Measurements from ENCODE around the gene MPHOSPH6. TPM values are rescaled to one million over a fixed set of nuclear protein-coding genes. Genes with fewer than 3 reads are reported as not detected.
"Not testable (repeated sequence)": the region's sequence is repeated elsewhere in the genome, so short reads cannot be mapped to it uniquely, and the experiment has no call there.

MPHOSPH6 gene
- total RNA-seq (18.3 TPM), polyA plus RNA-seq (10 to 100 TPM; 17.3 to 38.7 (median 17.7) TPM)

DNA sequence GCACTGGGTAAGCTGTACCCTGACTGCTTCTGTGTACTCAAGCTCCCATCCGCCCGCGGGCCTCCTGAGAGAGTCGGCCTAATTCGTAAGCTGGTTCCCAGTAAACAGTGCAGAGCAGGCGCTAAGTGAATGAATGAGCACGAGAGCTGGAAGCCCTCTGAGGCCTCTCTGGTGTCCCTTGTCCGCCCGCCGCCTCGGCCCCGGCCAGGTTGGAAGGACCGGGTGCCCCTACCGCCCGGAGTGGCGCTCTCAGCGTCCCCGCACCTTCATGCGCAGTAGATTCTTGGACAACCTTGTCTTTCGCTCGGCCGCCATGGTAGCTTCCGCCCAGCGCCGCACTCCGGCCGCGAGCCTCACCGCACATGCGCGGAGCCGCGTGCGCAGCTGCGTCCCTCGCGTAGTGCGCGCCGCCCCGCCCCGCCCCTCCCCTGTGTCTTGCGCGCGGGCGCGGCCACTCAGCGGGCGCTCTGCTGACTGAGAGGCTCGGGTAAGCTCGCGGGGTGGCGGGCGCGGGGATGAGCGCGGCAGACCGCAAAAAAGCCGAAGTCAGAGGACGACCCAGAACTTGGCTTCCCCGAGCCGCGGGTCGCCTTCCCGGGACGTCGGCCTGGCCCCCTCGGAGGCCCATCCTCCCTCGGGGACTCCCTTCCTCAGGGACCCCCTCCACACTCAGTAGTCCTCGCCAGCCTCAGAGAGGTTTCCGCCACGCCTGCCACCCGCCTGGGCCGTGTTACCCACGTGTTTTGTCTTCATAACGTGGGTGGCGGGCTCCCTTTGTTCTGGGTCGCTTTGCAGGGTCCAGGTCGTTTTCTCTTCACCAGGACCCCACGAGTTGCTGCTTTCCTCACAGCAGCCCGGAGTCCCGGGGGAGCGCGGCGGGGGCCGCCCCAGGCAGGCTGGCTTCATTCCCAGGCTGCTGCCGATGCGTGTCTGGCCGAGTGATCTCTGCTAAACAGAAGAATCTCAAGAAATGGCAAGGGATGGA lies at the start of gene MPHOSPH6:
Gene MPHOSPH6, minus strand, starts transcription at position 364 of the 985 bp plus-strand sequence. Its CDS starts 49 bp downstream, at position 315.
- H3K36me3 ChIP-seq (ENCODE audit: control insufficient read depth, insufficient read depth, low read length), result peaks cover 8% of the 10 kb centered on the region
- peak within 1 kb of the TSS; percentile 88 for H3K4me3 ChIP-seq (ENCODE audit: low read depth, low read length)
- peaks cover 27% of the 10 kb centered on the region for H3K27me3 ChIP-seq (ENCODE audit: control insufficient read depth, insufficient read depth, low read length)
- H3K4me3 Mint-ChIP-seq, result peak within 1 kb of the TSS; percentile 95 to 100 (median 97)
- peaks cover 21 to 40% (median 26%) of the 10 kb centered on the region in 4 donors for H3K4me1 Mint-ChIP-seq
- peak within 1 kb of the TSS; percentile 77 for H3K27ac ChIP-seq (ENCODE audit: insufficient read depth, low read length, poor library complexity, severe bottlenecking)
- H3K27me3 Mint-ChIP-seq, result peaks cover 38% of the 10 kb centered on the region
- H3K9me3 ChIP-seq (ENCODE audit: control insufficient read depth in 2 of 2, low read length in 2 of 2), result no peaks in the 10 kb centered on the region
- H3K27ac Mint-ChIP-seq, result peak within 1 kb of the TSS; percentile 94 to 99 (median 94)
- DNase-seq (peak; percentile 84 to 94 (median 89)), ATAC-seq (ENCODE audit: low read depth in 2 of 2) (peak; percentile 94 to 95)
- H3K9me3 Mint-ChIP-seq, result no peaks in the 10 kb centered on the region
- peaks cover 19% of the 10 kb centered on the region for H3K4me1 ChIP-seq (ENCODE audit: control insufficient read depth, insufficient read depth, low read length, poor library complexity, severe bottlenecking)
- H3K36me3 Mint-ChIP-seq, result peaks cover 17% of the 10 kb centered on the region

DNA sequence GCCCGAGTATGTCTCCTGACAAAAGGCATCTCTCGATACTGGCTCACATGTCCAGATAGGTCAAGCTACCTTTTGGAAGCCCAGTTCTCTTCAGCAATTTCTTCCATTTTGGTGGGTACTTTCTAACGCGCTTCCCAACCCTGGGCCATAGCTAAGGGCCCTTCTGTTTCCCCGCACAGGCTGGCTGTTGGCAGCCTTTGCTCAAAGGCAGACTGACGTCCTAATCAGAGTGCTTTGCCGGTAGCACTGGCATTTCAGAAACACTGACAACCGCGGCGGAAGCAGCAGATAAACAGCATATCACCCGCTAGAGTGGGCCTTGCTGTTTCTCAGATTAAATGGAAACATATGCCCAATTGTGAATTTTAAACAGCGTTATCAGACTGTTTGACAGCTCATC lies 49.3 kb upstream of the MPHOSPH6 start:
- peaks cover 7% of the 10 kb centered on the region for H3K27me3 Mint-ChIP-seq
- Histone ChIP-seq H3K36me3 (ENCODE audit: control insufficient read depth, insufficient read depth, low read length) (no peaks in the 10 kb centered on the region), H3K9me3 (ENCODE audit: control insufficient read depth in 2 of 2, low read length in 2 of 2) (no peaks in the 10 kb centered on the region), H3K4me3 (ENCODE audit: low read depth, low read length) (no peak overlapping the region), H3K27ac (ENCODE audit: insufficient read depth, low read length, poor library complexity, severe bottlenecking) (no peak overlapping the region), H3K27me3 (ENCODE audit: control insufficient read depth, insufficient read depth, low read length) (no peaks in the 10 kb centered on the region), H3K4me1 (ENCODE audit: control insufficient read depth, insufficient read depth, low read length, poor library complexity, severe bottlenecking) (no peaks in the 10 kb centered on the region)
- no peak overlapping the region for H3K27ac Mint-ChIP-seq
- DNase-seq, result no peak
- no peak for ATAC-seq (ENCODE audit: low read depth in 2 of 2)
- H3K36me3 Mint-ChIP-seq, result no peaks in the 10 kb centered on the region
- H3K9me3 Mint-ChIP-seq, result peaks cover 0 to 4% (median 0%) of the 10 kb centered on the region in 7 donors
- no peak overlapping the region for H3K4me3 Mint-ChIP-seq
- no peaks in the 10 kb centered on the region for H3K4me1 Mint-ChIP-seq

DNA sequence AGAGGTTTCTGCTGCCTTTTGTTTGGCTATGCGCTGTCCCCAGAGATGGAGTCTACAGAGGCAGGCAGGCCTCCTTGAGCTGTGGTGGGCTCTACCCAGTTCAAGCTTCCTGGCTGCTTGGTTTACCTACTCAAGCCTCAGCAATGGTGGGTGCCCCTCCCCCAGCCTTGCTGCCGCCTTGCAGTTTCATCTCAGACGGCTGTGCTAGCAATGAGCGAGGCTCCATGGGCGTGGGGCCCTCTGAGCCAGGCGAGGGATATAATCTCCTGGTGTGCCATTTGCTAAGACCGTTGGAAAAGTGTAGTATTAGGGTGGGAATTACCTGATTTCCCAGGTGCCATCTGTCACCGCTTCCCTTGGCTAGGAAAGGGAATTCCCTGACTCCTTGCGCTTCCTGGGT lies 39.3 kb upstream of the MPHOSPH6 start:
- not testable (repeated sequence) for H3K4me3 ChIP-seq (ENCODE audit: low read depth, low read length); H3K27ac Mint-ChIP-seq; H3K36me3 ChIP-seq (ENCODE audit: control insufficient read depth, insufficient read depth, low read length); H3K4me3 Mint-ChIP-seq; DNase-seq; ATAC-seq (ENCODE audit: low read depth in 2 of 2); H3K4me1 Mint-ChIP-seq; H3K9me3 Mint-ChIP-seq; H3K27me3 ChIP-seq (ENCODE audit: control insufficient read depth, insufficient read depth, low read length); H3K4me1 ChIP-seq (ENCODE audit: control insufficient read depth, insufficient read depth, low read length, poor library complexity, severe bottlenecking); H3K27ac ChIP-seq (ENCODE audit: insufficient read depth, low read length, poor library complexity, severe bottlenecking); H3K27me3 Mint-ChIP-seq; H3K9me3 ChIP-seq (ENCODE audit: control insufficient read depth in 2 of 2, low read length in 2 of 2); H3K36me3 Mint-ChIP-seq

- Histone ChIP-seq H3K4me1 (ENCODE audit: control insufficient read depth, insufficient read depth, low read length, poor library complexity, severe bottlenecking) (no peaks in the 10 kb centered on the region), H3K27ac (ENCODE audit: insufficient read depth, low read length, poor library complexity, severe bottlenecking) (no peak overlapping the region), H3K27me3 (ENCODE audit: control insufficient read depth, insufficient read depth, low read length) (no peaks in the 10 kb centered on the region), H3K36me3 (ENCODE audit: control insufficient read depth, insufficient read depth, low read length) (no peaks in the 10 kb centered on the region), H3K9me3 (ENCODE audit: control insufficient read depth in 2 of 2, low read length in 2 of 2) (no peaks in the 10 kb centered on the region), H3K4me3 (ENCODE audit: low read depth, low read length) (no peak overlapping the region)
- ATAC-seq (ENCODE audit: low read depth in 2 of 2) (no peak), DNase-seq (no peak)
- H3K4me3 Mint-ChIP-seq, result no peak overlapping the region
- H3K27ac Mint-ChIP-seq, result no peak overlapping the region
- H3K36me3 Mint-ChIP-seq, result no peaks in the 10 kb centered on the region
- no peaks in the 10 kb centered on the region for H3K4me1 Mint-ChIP-seq
- H3K9me3 Mint-ChIP-seq, result peaks cover 0 to 6% (median 0%) of the 10 kb centered on the region in 7 donors
- H3K27me3 Mint-ChIP-seq, result peaks cover 4% of the 10 kb centered on the region
Observed at GRCh38 chr16:82203198-82203597, 33.2 kb upstream of the MPHOSPH6 start.

DNA sequence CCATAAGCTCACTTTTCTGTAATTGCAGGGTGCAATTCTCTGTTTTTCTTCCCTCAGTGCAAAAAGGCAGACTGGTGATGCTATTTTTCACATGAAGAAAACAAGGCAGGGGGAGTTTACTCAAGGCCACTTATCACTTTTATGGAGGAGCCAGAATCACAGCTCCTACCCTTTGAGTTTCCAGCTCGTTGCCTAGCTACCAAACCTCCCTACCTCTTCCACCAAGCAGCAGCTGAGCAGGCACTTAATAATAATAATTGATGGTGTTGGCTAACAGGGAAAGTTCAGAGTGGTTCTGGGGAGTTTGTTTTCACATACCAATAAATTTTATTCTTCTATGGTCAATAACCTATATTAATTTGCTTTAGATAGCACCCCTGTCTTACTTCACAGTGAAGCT lies 31.9 kb upstream of the MPHOSPH6 start:
- no peaks in the 10 kb centered on the region for H3K4me1 Mint-ChIP-seq
- no peak overlapping the region for H3K27ac Mint-ChIP-seq
- Histone ChIP-seq H3K9me3 (ENCODE audit: control insufficient read depth in 2 of 2, low read length in 2 of 2) (no peaks in the 10 kb centered on the region), H3K27ac (ENCODE audit: insufficient read depth, low read length, poor library complexity, severe bottlenecking) (no peak overlapping the region), H3K4me1 (ENCODE audit: control insufficient read depth, insufficient read depth, low read length, poor library complexity, severe bottlenecking) (no peaks in the 10 kb centered on the region), H3K36me3 (ENCODE audit: control insufficient read depth, insufficient read depth, low read length) (no peaks in the 10 kb centered on the region), H3K27me3 (ENCODE audit: control insufficient read depth, insufficient read depth, low read length) (no peaks in the 10 kb centered on the region), H3K4me3 (ENCODE audit: low read depth, low read length) (no peak overlapping the region)
- peaks cover 0 to 3% (median 0%) of the 10 kb centered on the region in 7 donors for H3K9me3 Mint-ChIP-seq
- H3K36me3 Mint-ChIP-seq, result no peaks in the 10 kb centered on the region
- H3K4me3 Mint-ChIP-seq, result no peak overlapping the region
- DNase-seq (no peak), ATAC-seq (ENCODE audit: low read depth in 2 of 2) (no peak)
- peaks cover 10% of the 10 kb centered on the region for H3K27me3 Mint-ChIP-seq

DNA sequence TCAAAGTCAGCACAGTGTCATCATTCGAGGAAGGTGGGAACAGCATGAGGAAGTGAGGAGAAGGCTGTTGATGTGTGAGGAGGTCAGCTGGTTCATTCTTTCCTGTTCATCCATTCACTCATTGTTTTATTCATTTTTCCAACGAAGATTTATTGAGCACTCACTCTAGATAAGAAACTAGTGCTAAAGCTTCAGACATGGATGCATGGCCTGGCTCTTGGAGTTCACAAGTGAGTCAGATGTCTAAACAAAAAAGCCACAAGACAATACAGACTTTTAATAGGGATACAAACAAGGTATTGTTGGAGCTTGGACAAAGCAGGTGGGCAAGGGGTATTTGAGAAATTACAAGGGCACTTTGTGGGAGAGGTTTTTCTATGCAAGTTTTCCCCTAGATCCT lies 31.3 kb upstream of the MPHOSPH6 start:
- H3K36me3 Mint-ChIP-seq, result no peaks in the 10 kb centered on the region
- H3K27ac ChIP-seq (ENCODE audit: insufficient read depth, low read length, poor library complexity, severe bottlenecking), result no peak overlapping the region
- no peaks in the 10 kb centered on the region for H3K4me1 ChIP-seq (ENCODE audit: control insufficient read depth, insufficient read depth, low read length, poor library complexity, severe bottlenecking)
- no peak overlapping the region for H3K27ac Mint-ChIP-seq
- no peaks in the 10 kb centered on the region for H3K4me1 Mint-ChIP-seq
- peaks cover 0 to 1% (median 0%) of the 10 kb centered on the region in 7 donors for H3K9me3 Mint-ChIP-seq
- no peaks in the 10 kb centered on the region for H3K36me3 ChIP-seq (ENCODE audit: control insufficient read depth, insufficient read depth, low read length)
- H3K4me3 Mint-ChIP-seq, result no peak overlapping the region
- H3K27me3 Mint-ChIP-seq, result peaks cover 14% of the 10 kb centered on the region
- DNase-seq (no peak), ATAC-seq (ENCODE audit: low read depth in 2 of 2) (no peak)
- no peaks in the 10 kb centered on the region for H3K9me3 ChIP-seq (ENCODE audit: control insufficient read depth in 2 of 2, low read length in 2 of 2)
- H3K4me3 ChIP-seq (ENCODE audit: low read depth, low read length), result no peak overlapping the region
- H3K27me3 ChIP-seq (ENCODE audit: control insufficient read depth, insufficient read depth, low read length), result peaks cover 2% of the 10 kb centered on the region

DNA sequence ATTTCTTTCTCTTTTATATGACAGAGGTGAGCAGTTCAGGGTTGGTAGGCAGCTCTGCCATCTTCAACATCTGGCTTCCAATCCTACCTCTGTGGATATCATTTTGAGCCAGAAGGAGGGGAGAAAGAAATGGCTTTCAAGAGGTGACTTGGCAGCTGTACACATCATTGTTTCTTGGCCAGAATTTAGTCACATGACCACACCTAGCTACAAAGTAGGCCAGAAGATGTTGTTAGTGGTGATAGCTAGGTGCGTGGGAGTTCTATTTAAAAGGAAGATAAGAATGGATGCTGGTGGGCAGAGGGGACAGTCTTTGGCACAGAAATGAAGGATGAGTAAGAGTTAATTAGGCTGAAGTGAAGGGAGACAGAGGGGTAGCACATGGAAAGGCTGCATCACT lies 29.2 kb upstream of the MPHOSPH6 start:
- no peak overlapping the region for H3K4me3 Mint-ChIP-seq
- H3K27ac Mint-ChIP-seq, result no peak overlapping the region
- DNase-seq, result no peak
- Histone ChIP-seq H3K27ac (ENCODE audit: insufficient read depth, low read length, poor library complexity, severe bottlenecking) (no peak overlapping the region), H3K4me1 (ENCODE audit: control insufficient read depth, insufficient read depth, low read length, poor library complexity, severe bottlenecking) (no peaks in the 10 kb centered on the region), H3K36me3 (ENCODE audit: control insufficient read depth, insufficient read depth, low read length) (no peaks in the 10 kb centered on the region), H3K27me3 (ENCODE audit: control insufficient read depth, insufficient read depth, low read length) (peaks cover 2% of the 10 kb centered on the region), H3K4me3 (ENCODE audit: low read depth, low read length) (no peak overlapping the region), H3K9me3 (ENCODE audit: control insufficient read depth in 2 of 2, low read length in 2 of 2) (no peaks in the 10 kb centered on the region)
- H3K4me1 Mint-ChIP-seq, result no peaks in the 10 kb centered on the region
- ATAC-seq (ENCODE audit: low read depth in 2 of 2), result no peak
- H3K9me3 Mint-ChIP-seq, result peaks cover 0 to 1% (median 0%) of the 10 kb centered on the region in 7 donors
- peaks cover 17% of the 10 kb centered on the region for H3K27me3 Mint-ChIP-seq
- H3K36me3 Mint-ChIP-seq, result no peaks in the 10 kb centered on the region

All from CD4-positive, CD25-positive, alpha-beta regulatory T cell (primary cell).